NCI-H2029 (cell line): ENCODE measurements around the gene CNTN3.

Experiments used
- DNase-seq: peaks from one replicate; lab custom pipeline; 2025; lab: John Stamatoyannopoulos, UW

Gene CNTN3

GRCh38 chr3:74607803-74608202 is 6.7 kb downstream of the CNTN3 start:
- no peak for DNase-seq

GRCh38 chr3:74606996-74607395 is 7.5 kb downstream of the CNTN3 start:
- DNase-seq: no peak

- no peak for DNase-seq
Measured at GRCh38 chr3:74605437-74605836, 9.0 kb downstream of the CNTN3 start.

GRCh38 chr3:74603292-74603691 is 11.2 kb downstream of the CNTN3 start:
- DNase-seq: no peak

- DNase-seq: no peak
Measured at GRCh38 chr3:74602471-74602870, 12.0 kb downstream of the CNTN3 start.

GRCh38 chr3:74601793-74602192 is 12.7 kb downstream of the CNTN3 start:
- DNase-seq: no peak

GRCh38 chr3:74599564-74599963 is 14.9 kb downstream of the CNTN3 start:
- DNase-seq: no peak

- no peak for DNase-seq
Measured at GRCh38 chr3:74593152-74593551, 21.3 kb downstream of the CNTN3 start.

- no peak for DNase-seq
Measured at GRCh38 chr3:74592359-74592758, 22.1 kb downstream of the CNTN3 start.

GRCh38 chr3:74591946-74592345 is 22.5 kb downstream of the CNTN3 start:
- DNase-seq: no peak

- no peak for DNase-seq
Measured at GRCh38 chr3:74591342-74591741, 23.1 kb downstream of the CNTN3 start.

- no peak for DNase-seq
Measured at GRCh38 chr3:74590620-74591262, 23.7 kb downstream of the CNTN3 start.

- DNase-seq: no peak
Measured at GRCh38 chr3:74584782-74585181, 29.7 kb downstream of the CNTN3 start.

GRCh38 chr3:74582982-74583381 is 31.5 kb downstream of the CNTN3 start:
- no peak for DNase-seq

- DNase-seq: no peak
Measured at GRCh38 chr3:74575857-74576256, 38.6 kb downstream of the CNTN3 start.

- no peak for DNase-seq
Measured at GRCh38 chr3:74571118-74571517, 43.3 kb downstream of the CNTN3 start.
